COR-L47 (cell line): ENCODE measurements around the gene ELF1.
"Not testable (repeated sequence)": the region's sequence is repeated elsewhere in the genome, so short reads cannot be mapped to it uniquely, and the experiment has no call there.

Source experiments
- DNase-seq: peaks from one replicate; lab custom pipeline; 2025; lab: John Stamatoyannopoulos, UW

The ELF1 gene

DNA sequence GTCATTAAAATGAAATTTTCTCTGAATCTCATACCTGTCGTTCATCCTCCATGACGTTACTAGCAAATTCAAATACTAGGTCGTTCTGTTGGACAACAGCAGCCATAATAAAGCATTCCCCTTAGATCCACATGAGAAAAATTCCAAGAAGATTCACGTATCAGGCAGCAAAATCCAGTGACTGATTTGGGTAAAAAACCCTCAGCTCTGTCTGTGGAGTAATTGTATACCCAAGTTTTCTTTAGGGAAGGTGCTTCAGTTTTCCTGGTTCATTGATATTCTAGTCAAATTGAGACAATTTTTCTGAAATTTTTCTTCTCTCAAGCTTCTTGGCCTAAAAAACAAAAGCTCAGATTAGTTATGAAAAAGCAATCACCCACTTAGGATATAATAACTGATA lies 37.2 kb downstream of the ELF1 start:
- no peak for DNase-seq

DNA sequence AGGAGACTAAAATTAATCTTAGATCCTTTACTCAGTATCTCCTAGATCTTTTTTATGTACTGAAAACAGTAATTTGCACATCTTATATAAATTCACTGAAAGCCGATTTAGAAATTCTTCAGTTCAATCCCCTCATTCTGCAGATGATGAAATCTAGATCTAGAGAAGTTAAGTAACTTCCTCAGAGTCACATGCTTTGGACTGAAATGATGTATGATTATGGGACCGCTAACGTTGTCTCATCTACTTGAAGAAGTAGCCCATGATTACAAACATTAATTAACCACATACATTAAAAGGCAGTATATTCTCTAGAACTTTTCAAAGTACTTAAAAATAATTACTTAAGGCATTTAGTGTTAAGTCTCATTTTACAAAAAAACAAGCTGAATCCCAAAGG lies 37.8 kb downstream of the ELF1 start:
- DNase-seq, result no peak

DNA sequence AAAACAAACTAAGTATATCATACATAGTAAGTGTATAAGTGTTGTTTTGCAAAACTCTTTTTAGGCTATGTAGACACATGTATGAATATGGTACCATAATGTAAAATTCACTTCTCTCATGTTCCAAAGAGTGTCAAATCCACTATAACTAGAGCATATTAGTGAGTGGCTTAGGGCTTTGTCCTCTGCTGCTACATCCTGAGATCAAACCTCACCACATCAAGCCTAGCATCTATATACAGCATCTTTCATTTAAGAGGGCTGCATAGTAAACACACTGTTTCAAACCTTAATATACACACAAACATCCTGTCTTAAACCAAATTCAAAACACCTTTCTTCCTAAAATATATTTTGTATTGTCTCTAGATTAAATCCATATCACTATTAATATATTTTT lies 38.7 kb downstream of the ELF1 start:
- DNase-seq, result no peak

DNA sequence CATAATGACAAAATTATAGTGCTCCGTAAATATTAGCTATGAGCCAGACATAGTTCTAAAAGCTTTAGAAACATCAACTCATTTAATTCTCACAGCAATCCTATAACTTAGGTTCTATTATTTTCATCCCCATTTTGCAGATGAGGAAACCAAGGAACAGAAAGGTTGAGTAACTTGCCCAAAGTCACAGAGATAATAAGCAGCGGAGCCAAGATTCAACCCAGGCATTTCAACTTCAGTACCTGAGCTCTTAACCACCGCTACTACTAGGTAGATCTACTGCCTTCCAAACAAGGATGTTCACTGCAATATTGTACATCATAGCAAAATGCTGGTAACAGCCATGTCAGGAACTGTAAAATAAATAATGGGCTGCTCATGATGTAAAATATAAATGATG lies 39.9 kb downstream of the ELF1 start:
- no peak for DNase-seq

DNA sequence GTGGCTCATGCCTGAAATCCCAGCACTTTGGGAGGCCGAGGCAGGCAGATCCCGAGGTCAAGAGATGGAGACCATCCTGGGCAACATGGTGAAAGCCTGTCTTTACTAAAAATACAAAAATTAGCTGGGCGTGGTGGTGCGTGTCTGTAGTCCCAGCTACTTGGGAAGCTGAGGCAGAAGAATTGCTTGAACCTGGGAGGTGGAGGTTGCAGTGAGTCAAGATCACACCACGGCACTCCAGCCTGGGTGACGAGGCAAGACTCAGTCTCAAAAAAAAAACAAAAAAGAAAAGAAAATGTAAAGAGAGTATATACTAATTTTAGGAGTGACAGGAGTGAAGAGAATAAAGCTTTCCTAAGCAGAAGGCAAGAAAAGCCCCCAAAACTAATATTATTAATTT lies 41.0 kb downstream of the ELF1 start:
- DNase-seq, result not testable (repeated sequence)

DNA sequence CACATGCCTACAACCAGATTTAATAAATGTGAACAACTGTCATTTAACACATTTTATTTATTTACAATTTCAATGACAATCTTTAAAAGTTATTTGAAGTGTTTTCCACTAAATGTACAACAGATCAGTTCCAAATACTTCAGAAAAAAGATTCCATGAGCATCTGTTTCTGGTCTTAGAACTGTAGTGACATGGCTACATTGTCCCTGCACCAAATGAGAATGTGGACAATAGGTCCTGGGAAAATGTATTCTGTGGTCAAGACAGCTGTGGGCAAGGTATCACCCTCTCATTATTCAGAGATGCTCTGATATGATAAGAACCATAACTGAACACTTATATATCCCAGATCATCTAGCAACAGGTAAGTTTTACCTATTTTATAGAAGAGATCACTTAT lies 43.7 kb downstream of the ELF1 start:
- DNase-seq, result no peak

DNA sequence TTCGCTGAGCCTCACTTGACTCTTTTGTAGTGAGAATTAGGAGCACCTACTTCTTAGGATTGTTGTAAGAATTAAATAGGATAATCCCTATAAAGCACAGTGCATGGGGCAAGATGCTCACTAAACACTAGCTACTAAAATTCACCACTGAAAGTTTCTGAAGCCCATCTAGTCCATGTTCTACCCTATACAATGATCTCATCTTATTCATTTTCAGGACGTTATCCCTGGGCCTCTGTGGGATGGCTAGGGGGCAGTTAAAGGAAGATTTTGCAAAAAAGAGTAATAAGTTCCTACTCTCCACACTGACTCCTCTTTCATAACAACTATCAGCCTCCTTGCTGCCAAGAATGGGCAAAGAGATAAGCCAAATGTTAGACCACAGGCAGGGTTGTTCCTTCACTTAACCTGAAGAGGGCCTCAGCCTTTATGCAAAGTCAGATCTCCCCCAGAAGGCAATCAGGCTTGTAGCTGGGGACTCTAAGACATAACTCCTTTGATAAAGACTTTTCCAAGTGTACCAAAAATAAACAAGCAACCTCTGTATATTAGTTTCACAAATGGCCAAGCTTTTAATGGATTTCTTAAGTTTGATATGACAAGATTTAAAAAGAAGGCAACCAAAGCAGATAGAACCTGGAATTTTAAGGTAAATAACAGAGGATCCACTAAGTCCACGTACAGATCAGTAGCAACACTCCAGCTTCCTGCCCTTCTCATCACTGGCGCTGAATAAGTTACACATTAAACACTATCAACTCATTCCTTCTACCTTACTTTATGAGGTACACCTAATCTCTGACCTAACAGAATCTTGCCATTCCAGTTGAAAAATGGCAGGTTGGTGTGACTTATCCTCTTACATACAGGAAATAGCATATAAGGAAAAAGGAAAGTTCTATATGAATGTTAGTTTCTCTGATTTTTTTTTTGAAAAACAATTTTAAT lies 44.4 kb downstream of the ELF1 start:
- DNase-seq, result peak; percentile 5

DNA sequence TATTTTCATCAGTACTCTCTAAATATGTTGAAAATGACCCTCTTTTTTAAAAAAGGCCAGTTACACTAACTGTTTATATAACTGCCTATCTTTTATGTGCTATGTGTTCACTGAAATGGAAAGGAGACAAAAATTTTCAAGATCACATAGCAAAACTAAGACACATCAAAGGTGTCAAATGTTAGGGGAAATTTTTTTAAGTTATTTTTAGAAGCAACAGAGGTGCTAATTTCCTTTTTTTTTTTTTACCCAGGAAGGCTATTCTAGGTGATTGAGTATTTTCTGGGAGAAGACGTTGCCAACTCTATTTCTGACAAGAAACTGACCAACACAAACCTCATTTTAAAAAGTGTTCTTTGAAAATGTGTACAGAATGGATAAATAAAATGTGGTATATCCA lies 45.7 kb downstream of the ELF1 start:
- no peak for DNase-seq

DNA sequence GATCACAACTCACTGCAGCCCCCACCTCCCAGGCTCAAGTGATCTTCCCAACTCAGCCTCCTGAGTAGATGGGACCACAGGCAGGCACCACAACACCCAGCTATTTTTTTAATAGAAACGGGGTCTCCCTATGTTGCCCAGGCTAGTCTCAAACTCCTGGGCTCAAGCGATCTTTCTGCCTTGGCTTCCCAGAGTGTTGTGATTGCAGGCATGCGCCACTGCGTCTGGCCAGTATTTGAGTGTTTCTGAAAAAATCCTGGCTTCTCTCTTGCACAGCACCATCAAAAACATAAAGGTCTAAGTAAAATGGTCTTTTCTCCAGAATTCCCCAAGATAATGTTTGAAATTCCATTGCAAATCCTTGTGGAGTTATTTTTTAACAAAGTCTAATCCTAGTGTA lies 47.8 kb downstream of the ELF1 start:
- DNase-seq, result no peak

DNA sequence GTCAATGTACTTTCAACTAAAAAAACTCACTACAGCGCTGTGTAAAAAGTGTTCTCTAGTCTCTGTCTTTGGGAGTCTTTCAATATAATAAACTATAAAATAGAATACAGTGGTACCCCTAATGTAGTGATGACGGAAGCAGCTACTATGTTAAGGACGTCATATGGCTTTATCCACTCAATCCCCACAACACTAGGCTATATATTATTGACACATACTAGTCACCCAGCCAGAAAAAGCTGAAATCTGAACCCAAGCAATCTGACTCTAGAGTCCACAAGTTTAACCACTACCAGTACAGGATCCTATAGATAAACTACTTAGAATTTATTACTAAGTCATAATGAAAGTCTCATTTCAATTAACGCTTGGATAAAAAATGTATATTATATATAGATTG lies 48.3 kb downstream of the ELF1 start:
- DNase-seq, result no peak

DNA sequence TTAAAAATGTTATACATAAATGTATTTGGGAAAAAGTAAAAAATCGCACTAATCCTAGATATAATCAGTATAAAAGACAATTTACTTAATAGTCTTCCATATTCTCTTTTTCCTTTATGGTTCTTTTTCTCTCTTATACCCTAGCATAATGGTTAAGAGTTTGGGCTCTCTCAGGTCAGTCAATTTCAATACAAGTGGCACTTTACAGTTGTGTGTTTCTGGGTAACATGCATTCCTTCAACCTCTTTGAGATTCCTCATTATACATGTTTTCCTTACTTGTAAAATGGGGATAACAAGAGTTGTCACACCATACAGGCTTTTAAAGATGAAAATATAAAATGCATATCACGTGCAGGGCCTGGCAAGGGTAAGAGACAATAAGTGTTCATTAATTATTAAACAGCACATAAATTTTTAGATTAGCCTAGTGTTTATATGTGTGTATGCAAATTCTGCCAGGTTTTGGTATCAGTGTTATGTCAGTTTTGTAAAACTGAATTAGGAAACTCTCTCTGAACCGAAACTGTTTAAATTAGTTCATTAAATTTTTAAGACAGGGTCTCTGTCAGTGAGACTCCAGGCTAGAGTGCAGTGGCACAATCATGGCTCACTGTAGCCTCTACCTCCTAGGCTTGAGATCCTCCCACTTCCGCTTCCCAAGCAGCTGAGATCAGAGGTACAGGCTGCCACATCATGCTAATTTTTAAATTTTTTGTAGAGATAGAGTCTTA lies 49.8 kb downstream of the ELF1 start:
- DNase-seq, result no peak

DNA sequence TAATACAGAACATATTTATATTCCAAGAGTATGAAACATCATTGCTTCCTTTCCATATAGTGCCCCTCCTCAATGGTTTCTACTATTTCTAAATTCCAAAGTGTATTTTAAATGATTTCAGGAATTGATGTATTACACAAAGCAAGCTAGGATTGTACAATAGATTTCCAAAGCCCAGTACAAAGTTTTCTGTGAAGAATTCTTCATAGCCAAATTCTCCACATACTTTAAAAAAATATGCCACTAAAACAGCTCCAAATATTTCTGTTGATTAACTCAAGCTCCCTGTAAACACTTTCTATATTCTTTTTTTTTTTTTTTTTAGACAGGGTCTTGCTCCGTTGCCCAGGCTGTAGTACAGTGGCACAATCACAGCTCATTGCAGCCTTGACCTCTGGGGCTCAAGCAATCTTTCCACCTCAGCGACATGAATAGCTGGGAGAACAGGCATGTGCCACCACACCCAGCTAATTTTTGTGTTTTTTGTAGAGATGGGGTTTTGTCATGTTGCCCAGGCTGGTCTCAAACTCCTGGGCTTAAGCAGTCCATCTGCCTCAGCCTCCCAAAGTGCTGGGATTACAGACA lies 50.6 kb downstream of the ELF1 start:
- DNase-seq, result no peak

DNA sequence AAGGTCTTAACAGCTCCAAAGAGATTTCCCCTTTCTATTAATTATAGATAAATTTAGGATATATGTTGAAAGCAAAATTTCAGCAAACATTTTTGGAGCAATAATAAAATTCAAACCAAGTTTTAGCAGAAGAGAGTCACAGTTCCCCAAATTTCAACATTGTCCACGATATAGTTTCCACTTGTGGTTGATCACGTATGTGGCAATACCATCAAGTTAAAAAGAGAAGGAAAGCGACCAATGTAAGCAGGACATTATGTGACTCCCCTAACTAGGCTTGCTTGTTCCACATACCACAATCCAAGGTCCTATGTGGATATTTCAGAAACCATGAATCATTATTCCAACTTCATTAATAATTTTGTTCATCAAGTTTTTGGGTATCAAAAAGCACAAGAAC lies 52.8 kb downstream of the ELF1 start:
- DNase-seq, result no peak

DNA sequence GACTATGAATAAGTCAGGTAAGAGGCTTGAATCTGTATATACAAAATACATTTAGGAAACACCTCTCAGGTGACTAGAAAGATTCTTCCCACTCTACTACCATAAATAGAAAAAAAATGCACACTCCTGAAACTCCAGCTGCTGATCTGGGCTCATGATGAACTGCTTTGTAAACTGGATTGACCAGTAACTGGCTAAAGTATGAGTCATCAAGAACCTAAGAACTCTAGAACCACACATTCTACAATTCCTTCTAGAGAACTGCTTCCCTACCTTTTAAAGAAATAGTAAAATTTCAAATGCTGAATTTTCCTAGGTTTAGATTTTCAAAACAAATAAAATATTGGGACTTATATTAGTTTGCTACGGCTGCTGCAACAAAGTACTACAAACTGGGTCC lies 55.2 kb downstream of the ELF1 start:
- DNase-seq, result no peak

DNA sequence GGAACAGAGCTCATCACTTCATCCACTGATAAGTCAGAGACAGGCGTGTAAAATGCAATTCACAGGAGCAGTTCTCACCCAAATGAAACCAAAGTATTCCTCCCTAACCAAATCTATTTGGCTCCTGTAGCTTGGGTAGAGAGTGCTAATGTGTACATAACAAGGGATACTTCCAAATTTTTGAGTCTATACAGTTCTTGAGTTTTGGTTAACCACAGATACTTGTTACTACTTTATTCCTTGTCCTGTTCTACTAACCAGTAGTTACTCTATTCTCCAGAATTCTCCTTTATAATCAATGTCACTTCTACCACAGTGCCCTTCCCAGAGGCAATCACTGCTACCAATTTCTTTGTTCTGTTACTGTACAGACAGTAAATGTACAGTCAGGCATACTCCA lies 57.3 kb downstream of the ELF1 start:
- DNase-seq, result no peak

DNA sequence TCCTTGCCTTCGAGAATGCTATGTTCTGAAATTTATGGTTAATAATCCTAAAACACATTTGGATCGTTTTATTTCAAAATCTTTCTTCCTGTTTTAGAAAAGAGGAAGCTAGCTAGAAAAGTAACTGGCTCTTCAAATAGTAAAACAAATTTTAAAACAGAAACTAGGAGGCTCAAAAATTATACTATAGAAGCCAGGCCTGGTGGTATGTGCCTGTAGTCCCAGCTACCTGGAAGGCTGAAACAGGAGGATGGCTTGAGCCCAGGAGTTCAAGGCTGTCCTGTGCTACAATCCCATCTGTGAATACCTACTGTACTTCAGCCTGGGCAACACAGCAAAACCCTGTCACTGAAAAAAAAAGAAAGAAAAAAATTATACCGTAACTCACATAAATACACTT lies 57.9 kb downstream of the ELF1 start:
- no peak for DNase-seq

DNA sequence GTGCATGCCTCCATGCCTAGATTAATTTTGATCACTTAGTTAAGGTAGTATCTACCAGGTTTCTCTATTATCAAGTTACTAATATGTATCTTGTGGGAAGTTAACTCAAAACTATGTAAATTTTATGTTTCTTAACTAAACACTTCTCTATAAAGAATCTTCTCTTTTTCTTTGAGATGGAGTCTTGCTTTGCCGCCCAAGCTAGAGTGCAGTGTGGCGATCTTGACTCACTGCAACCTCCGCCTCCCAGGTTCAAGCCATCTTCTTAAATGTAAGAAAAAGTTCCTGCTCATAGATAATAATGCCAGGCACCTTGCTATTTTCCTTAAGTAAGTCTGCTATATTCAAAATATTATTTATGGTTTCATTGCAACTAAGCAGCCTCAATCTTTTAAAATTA lies 58.4 kb downstream of the ELF1 start:
- DNase-seq, result no peak

DNA sequence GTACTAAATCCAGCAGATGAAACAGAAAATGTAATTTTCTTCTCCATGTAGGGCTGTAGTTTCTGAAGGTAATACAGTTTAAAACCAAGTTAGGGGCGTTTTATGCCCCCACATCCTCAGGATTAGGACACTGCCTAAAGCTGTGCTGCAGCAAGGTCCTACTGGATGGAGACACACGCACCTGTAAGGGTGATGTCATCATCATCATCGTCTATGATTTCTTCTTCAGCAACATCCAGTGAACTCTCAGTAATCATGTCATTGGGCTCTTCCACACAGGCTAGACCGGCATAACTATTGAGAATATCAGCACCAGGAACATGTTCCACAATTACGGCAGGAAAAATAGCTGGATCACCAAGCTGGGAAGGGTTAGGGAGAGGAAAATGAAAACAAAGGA lies 60.5 kb downstream of the ELF1 start:
- no peak for DNase-seq

DNA sequence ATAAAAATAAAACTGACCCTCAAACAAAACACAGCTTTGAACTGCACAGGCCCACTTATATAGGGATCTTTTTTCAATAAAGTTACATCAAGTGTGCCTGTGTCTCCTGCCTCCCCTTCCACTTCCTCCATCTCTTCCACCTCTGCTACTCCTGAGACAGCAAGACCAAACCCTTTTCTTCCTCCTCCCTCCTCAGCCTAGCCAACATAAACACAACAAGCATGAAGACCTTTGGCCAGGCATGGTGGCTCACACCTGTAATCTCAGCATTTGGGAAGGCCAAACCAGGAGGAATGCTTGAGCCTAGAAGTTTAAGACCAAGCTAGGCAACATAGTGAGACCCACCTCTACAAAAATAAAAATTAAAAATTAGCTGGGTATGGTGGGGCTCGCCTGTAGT lies 72.6 kb downstream of the ELF1 start:
- no peak for DNase-seq

DNA sequence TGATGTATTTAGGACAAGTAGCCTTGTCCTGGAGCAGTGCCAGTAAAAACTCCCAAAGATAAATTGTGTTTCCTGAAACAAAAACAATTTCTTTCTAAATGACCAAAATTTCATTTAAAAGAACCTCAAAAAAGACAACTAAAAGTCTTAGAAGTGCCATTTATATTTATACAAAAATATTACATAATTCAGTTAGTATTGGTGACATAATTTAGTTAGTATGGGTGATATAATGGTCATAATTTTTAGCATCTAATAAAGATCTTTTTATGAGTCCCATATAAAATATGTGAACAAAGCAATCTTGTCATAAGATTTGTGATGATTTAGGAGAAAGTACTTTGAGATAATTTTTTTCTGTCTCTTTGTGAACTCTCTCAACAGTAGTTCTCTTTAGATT lies 76.0 kb downstream of the ELF1 start:
- no peak for DNase-seq

DNA sequence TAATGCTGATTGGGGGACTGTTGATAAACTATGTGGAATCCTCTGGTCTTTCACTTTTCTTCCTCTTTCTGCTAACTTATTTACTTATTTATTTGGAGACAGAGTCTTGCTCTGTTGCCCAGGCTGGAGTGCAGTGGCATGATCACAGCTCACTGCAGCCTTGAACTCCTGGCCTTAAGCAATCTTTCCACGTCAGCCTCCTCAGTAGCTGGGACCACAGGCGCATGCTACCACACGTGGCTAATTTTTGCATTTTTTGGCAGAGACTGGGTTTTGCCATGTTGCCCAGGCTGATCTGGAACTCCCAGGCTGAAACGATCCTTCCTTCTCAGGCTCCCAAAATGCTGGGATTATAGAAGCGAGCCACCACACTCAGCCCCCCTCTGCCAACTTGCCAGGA lies 77.5 kb downstream of the ELF1 start:
- DNase-seq, result no peak

DNA sequence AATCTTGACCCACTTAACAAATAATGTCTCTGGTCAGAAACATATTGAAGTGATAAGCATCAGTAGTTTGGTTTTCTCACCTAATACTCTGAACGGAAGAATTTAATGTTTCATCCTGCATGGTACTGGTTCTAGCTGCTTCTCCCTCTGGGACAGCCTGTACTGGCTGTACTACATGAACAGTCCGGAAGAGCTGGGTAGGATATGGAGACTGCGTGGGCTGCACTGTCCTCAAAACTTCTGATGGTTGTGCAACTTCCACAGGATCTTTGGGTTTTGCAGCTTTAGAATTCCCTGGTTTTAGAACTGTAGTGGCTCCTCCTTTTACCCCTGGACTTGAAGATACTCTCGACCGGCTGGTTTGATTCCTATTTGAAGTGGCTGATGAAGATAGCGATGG lies 78.3 kb downstream of the ELF1 start:
- no peak for DNase-seq

DNA sequence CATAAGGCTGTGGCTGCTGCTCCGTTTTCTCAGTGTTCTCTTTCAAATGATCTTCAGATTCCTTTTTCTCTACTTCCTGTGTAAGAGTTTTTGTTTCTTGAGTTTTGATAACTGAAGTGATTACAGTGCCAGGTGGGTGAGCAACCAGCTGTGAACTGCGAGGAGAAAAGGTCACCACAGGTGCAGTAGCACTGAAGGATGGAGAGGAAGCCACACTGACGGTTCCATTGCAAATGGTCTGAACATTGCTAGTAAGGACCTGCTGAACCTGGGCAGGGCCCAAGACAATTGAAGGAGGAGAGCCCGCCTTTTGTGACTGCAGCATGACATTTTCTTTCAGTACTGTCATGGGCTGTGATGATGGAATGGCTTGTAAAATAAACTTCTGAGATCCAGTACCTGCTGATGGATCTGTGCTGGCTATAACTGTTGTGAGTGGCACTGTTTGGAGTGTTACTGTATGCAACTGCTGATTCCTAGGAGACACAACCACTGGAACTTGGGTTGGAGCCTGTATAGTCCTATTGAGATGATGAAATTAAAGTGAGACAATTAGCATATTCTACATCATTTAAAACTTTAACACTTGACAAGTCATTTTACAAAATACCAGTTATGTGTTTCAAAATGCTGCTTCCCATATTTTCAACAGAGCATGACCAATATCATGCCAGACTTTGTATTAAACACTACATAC lies 85.5 kb downstream of the ELF1 start:
- DNase-seq, result no peak
